Brain pericyte (primary cell): ENCODE data around the gene ZNF639.
"Not testable (repeated sequence)": the region's sequence is repeated elsewhere in the genome, so short reads cannot be mapped to it uniquely, and the experiment has no call there.

Source experiments
- DNase-seq: peaks from one replicate; pipeline ENCODE4 v3.0.0-alpha.2; 2012; ENCODE audit warnings: low read depth, low spot score

Gene ZNF639, protein sequence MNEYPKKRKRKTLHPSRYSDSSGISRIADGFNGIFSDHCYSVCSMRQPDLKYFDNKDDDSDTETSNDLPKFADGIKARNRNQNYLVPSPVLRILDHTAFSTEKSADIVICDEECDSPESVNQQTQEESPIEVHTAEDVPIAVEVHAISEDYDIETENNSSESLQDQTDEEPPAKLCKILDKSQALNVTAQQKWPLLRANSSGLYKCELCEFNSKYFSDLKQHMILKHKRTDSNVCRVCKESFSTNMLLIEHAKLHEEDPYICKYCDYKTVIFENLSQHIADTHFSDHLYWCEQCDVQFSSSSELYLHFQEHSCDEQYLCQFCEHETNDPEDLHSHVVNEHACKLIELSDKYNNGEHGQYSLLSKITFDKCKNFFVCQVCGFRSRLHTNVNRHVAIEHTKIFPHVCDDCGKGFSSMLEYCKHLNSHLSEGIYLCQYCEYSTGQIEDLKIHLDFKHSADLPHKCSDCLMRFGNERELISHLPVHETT

GRCh38 chr3:179322286-179323196, at the start of gene ZNF639:
Gene ZNF639, plus strand, starts transcription at chr3:179323031. Its CDS starts 5,263 bp downstream, at chr3:179328294.
- no peak for DNase-seq

DNA sequence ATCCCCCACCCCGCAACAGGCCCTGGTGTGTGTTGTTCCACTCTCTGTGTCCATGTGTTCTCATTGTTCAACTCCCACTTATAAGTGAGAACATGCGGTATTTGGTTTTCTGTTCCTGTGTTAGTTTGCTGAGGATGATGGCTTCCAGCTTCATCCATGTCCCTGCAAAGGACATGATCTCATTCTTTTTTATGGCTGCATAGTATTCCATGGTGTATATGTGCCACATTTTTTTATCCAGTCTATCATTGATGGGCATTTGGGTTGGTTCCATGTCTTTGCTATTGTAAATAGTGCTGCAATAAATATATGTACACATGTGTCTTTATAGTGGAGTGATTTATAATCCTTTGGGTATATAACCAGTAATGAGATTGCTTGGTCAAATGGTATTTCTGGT, 48.4 kb upstream of the ZNF639 start:
- not testable (repeated sequence) for DNase-seq

DNA sequence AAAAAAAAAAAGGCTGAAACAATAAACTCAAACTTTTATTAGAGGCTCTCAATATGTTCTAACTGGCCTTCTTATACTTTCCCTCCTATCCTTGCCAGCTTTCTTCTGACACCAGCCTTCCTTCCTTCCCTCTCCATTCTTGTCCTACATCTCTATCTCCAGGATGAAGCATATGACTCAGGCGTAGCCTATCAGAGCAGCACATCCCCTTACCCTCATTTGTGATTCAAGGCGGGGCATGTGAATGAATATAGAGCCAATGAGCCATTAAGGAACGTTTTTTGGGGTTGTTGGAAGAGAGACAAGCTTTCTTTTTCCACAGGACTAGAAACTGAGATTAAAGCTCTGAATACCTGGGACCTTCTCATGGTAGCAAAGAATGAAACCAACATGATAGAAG, 46.8 kb upstream of the ZNF639 start:
- no peak for DNase-seq

DNA sequence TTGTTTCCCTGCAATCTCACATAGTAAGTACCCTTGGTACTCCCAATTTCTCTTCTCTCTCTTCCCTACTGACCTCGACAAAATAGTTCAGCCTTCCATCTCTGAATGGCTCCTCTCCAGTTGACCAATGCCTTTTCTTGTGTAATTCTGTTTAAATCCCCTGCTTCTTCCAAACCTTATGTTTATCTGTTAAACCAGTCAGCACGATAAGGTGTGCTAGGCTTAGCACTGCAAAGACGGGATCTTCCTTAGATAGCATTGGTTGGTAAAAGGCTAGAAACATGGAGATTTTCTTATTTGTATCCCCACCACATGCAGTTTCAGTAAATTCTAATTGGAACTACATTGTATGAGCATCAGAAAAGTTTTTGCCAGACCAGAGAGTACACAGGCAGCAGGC, 46.1 kb upstream of the ZNF639 start:
- no peak for DNase-seq

- DNase-seq = no peak
Observed at GRCh38 chr3:179278151-179278550, 44.7 kb upstream of the ZNF639 start.

DNA sequence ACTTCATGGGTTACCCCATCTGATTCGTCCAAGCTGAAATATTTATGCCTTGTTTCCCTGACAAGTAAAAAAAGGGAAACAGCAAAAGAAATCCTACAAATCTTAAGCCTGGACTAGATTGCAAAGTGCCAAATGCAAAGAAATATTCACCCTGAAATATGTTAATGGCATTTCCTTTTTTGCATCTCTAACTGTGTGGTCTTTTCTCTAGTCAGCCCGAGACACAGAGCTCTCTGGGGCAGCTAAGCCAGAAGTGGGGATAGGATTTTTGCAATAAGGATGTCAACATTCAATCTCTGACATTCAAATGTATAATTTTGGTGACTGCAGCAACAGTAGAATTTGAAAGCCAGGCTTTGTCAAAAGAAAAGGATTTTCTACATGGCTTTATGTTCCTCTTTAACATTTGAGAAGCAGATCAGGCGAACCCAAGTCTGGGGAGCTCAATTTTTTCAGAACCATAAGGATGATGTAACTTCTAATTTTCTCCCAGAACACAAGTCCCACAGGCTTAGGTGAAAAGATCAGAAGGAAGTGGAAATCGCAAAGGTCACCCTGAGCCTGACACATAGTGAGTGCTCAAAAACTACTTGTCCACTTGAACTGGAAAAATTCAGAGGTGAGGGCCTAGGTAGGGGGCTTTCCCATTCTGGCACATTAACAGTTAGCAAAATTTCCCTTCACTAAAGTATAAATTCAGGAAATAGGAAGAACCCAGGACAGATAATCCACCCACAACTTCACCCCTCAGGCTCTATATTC, 43.7 kb upstream of the ZNF639 start:
- DNase-seq = no peak

GRCh38 chr3:179279837-179280236, 43.0 kb upstream of the ZNF639 start:
- no peak for DNase-seq

DNA sequence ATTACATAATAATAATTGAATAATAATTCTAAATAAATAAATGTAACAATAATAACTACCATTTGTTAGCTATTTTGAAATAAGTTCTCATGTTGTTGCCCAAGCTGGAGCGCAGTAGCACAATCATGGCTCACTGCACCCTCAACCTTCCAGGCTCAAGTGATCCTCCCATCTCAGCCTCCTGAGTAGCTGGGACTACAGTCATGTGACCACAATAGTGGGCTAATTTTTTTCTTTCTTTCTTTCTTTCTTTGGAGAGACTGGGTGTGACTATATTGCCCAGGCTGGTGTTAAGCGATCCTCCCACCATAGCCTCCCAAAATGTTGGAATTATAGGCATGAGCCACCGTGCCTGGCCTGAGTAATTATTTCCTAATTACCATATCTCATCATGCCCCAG, 41.0 kb upstream of the ZNF639 start:
- DNase-seq = no peak

GRCh38 chr3:179286331-179286730, 36.5 kb upstream of the ZNF639 start:
- DNase-seq = no peak

GRCh38 chr3:179288845-179289244, 34.0 kb upstream of the ZNF639 start:
- no peak for DNase-seq

- DNase-seq = no peak
Observed at GRCh38 chr3:179289295-179289694, 33.5 kb upstream of the ZNF639 start.

DNA sequence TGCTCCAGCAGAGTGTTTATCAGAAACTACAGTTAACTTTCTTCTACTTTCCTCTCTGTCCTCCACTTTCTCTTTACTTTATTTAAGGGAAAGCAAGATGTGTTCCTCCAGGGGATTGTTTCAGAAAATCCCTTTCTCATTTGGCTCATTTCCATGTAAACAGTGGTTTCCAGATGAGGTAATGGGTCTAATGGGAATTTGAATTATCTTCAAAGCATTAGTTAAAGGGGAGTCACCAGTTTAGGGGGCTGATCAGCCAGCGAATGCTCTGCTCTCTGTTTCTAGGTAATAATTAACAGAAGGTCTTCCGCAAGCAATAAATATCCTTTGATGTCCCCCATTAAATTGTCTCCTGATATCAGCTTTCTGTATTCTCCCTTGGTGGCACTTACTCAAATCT, 30.4 kb upstream of the ZNF639 start:
- DNase-seq = no peak

DNA sequence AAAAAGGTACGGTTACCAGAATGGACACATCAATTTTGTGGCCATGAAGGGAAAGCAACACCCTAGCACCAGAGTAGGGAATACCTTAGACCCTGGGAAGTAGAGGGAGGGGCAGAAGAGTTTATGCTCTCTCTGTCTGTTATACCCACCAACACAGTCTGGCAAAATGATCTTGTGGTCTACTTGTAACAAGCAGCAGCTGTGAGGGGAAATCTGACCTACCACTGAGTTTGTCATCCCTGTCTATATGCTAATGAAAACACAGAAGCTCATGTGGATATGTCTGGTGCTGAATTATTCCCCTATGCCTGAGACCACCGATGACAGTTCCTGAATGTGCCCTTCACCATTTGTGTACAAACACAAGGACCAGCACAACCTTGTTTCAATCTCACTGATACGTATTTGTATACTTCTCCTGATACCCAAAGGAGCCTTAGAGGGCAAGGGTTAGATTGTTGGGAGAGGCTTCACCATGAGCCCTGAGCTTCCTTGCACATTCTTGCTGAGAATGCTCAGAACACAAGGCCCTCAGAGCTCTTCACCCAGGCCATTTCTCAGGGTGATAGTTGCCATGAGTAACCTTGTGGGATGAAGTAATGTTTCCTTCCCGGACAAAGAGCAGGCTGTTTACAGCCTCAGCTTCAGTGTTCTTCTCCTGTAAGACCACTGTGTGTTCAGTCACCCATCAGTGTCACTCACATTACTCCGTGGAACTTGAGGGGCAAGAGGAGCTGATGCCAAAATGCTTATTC, 24.7 kb upstream of the ZNF639 start:
- no peak for DNase-seq

DNA sequence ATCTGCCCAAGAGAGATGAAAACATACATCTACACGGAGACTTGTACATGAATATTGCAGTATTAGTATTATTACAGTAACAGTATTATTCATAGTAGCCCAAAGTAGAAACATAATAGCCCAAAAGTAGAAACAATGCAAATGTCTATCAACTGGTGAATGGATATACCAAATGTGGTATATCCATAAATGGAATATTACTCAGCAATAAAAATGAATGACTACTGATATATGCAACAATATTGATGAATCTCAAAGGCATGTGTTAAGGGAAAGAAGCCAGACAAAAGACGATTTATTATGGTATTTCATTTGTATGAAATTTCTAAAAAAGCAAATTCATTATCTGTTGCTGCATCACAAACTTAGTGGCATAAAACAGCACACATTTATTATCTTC, 23.5 kb upstream of the ZNF639 start:
- DNase-seq = no peak

- no peak for DNase-seq
Observed at GRCh38 chr3:179299999-179300613, 22.7 kb upstream of the ZNF639 start.

GRCh38 chr3:179301645-179302044, 21.2 kb upstream of the ZNF639 start:
- no peak for DNase-seq

- DNase-seq = no peak
Observed at GRCh38 chr3:179302111-179302510, 20.7 kb upstream of the ZNF639 start.

DNA sequence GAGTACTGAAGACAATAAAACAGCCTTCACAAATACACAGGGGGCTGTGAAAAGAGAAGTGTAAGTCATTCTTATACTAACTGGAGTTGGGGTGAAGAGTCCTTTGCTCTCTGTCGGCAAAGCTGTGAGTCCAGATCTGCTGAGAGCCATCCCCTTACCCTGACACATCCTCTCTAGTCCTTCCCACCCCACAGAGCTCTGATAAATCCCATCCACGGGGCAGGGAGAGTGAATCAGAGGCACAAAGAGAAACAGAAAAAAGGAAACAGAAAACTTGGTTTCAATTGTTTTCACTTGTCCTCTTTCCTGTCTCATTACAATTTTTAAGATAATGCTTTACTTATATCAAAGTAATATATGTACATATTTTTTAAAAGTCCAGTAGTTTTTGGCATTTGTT, 18.2 kb upstream of the ZNF639 start:
- DNase-seq = no peak

GRCh38 chr3:179307362-179307761, 15.5 kb upstream of the ZNF639 start:
- DNase-seq = not testable (repeated sequence)

DNA sequence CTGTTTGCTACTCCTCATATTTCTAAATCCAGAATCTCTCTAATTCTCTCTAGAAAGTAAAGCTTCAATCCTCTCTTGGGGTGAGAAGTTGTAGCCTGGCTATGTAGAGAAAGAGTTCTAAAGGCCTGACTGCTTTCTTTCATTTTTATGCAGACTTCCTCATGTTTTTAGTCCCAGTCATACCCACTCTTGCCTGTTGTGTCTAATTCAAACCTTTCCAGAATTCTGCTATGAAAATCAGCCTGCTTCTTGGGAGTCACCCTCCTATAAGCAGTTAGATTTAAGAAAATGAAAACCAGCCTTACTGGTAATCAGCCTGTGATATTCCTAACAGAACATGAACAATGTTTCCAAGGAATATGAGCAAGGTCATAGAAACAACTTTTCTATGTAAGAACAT, 14.8 kb upstream of the ZNF639 start:
- no peak for DNase-seq
